GM10266 (cell line): ENCODE results near the gene FN1.

Source experiments
- DNase-seq: peaks from one replicate; pipeline ENCODE4 v3.0.0; 2012; ENCODE audit errors: extremely low spot score
- CTCF ChIP-seq: IDR thresholded peaks from 2 replicates; pipeline ENCODE4 v1.5.1; 2012; ENCODE audit warnings: mild to moderate bottlenecking, low read depth; ENCODE audit not compliant: control insufficient read depth, insufficient read depth; ENCODE audit errors: missing control alignments

FN1 gene

GRCh38 chr2:215357660-215358059 is 78.2 kb downstream of the FN1 start:
- DNase-seq, result no peak
- TF ChIP-seq CTCF, result no peak

- no peak for DNase-seq
- TF ChIP-seq CTCF, result no peak
Measured at GRCh38 chr2:215356948-215357461, 78.9 kb downstream of the FN1 start.

- no peak for TF ChIP-seq CTCF
- no peak for DNase-seq
Measured at GRCh38 chr2:215356334-215356947, 79.4 kb downstream of the FN1 start.

- no peak for TF ChIP-seq CTCF
Measured at GRCh38 chr2:215355801-215356200, 80.1 kb downstream of the FN1 start.

GRCh38 chr2:215354771-215355695 is 80.8 kb downstream of the FN1 start:
- no peak for DNase-seq

More at GRCh38 chr2:215355801-215356200, 80.1 kb downstream of the FN1 start:
- DNase-seq, result no peak

GRCh38 chr2:215352602-215353001 is 83.3 kb downstream of the FN1 start:
- TF ChIP-seq CTCF, result no peak

More at GRCh38 chr2:215354771-215355695, 80.8 kb downstream of the FN1 start:
- TF ChIP-seq CTCF, result no peak

GRCh38 chr2:215347878-215348277 is 88.0 kb downstream of the FN1 start:
- no peak for TF ChIP-seq CTCF
- DNase-seq, result no peak

More at GRCh38 chr2:215352602-215353001, 83.3 kb downstream of the FN1 start:
- no peak for DNase-seq
